Hematopoietic multipotent progenitor cell treated with erythropoietin and hydrocortisone succinate and interleukin-3 and kit ligand, for 15 days (in vitro differentiated cells): ENCODE results near the gene PGLYRP3.

Source experiments
- DNase-seq: peaks from one replicate; pipeline ENCODE4 v3.0.0-alpha.2; 2015; ENCODE audit warnings: low spot score

The PGLYRP3 gene

GRCh38 chr1:153260585-153261280 lies 52.0 kb downstream of the PGLYRP3 start:
- no peak for DNase-seq

DNA sequence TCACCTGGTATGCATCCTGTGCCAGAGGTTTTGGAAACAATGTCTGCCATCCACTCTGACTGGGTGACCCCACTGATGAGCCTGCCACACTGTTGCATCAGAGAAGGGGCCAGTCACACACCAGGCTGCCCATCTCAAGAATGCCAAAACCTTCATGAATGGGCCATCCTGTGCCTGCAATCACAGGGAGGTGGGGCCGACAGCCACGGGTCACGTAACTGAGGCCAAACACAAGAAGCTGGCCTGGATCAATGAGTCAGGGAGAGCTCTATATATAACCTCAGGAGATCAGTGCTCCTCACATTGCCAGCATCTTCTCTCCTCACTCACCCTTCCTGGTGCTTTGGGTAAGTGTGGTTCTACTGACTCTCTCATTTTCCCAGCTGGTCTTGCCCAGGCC lies 53.4 kb downstream of the PGLYRP3 start, which contains the start of gene LORICRIN:
Gene LORICRIN (plus strand): TSS at position 301 of the 400 bp plus-strand sequence. CDS start 1,263 bp downstream, outside the sequence.
- no peak for DNase-seq

GRCh38 chr1:153253693-153254092 lies 59.1 kb downstream of the PGLYRP3 start:
- no peak for DNase-seq

DNA sequence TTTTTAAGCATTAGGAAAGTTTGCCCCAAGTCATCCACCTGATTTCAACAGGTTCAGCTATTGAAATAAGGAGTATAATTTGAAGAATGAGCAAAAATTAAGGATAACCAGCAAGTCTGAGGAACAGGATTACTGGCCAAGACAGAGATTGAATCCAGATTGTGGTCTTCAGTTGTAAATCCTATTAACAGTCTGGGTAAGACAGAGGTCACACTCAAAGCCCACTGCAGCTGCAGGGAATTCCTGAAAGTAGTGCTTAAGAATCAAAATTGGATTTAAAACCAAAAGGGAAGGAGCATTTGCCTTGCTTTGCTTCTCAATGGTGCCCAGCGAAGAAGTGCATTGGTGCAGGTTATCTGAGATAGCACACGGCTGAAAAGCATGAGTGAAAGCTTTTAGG lies 59.7 kb downstream of the PGLYRP3 start:
- DNase-seq = no peak

DNA sequence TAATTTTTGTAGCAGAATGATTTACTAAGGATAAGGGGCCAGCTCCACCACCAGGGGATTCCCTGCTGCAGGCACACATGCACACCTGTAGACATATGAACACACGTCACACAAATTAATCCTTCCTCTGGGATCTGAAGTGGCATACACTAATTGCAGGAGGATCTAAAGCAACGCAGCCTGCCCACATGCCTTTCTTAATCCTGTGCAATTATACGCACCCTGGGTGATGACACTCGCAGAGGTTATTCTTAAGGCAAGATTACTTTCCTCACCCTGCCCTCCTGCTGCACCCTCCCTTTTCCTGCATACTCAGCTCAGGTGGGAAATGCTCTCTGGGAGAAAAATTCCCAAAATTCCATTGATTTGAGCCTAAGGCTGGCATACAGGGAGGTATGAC lies 60.8 kb downstream of the PGLYRP3 start:
- no peak for DNase-seq

GRCh38 chr1:153251562-153251961 lies 61.2 kb downstream of the PGLYRP3 start:
- no peak for DNase-seq

GRCh38 chr1:153251087-153251486 lies 61.7 kb downstream of the PGLYRP3 start:
- DNase-seq = no peak

DNA sequence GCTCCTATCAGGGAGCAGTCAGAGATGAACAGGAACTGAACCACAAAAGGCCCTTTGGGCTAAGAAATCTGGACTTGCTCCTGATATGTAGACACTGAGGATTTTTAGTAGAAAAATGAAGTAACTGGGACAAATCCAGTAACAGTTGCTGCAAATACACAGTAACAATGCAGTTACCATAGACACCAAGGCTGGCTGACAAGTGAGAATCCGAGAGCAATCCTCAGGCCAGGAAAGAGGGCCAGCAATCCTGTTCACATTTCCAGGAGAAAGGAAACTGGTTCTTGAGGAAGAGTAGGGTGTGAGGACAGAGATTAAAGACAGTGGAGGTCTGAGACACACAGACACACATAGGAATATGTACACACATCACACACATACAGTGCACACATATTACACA lies 62.6 kb downstream of the PGLYRP3 start:
- DNase-seq = no peak

- DNase-seq = no peak
These were observed 64.4 kb downstream of the PGLYRP3 start for GRCh38 chr1:153248176-153248879.
